Activated gamma-delta T cell treated with Interleukin-2 at 50 U/mL for 16 hours (primary cell): ENCODE results near the gene ARL13A.
"Not testable (repeated sequence)": the region's sequence is repeated elsewhere in the genome, so short reads cannot be mapped to it uniquely, and the experiment has no call there.

ENCODE experiments used
- DNase-seq: peaks from one replicate; pipeline ENCODE4 v3.0.0-alpha.2; 2020

The ARL13A gene

DNA sequence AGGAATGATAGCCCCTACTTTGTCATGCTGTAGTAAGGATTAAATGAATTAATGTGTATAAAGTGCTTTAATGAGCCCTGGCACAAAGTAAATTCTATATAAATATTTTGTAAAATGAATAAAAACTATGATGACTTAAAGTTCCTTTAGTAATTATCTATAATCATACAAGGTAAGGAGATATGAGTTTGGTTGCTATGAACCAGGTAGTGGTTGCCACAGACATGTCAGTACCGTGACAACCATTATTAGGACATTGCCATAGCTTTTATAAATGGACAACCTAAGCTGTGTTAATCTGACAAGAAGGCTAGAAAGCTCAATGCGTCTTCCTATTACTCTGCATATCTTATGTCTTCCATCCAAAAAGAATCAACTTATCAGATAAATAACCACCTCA, at the start of gene ARL13A:
Gene ARL13A, plus strand, starts transcription at position 301 of the 400 bp plus-strand sequence. CDS start 3,982 bp downstream, outside the sequence.
- DNase-seq: no peak

DNA sequence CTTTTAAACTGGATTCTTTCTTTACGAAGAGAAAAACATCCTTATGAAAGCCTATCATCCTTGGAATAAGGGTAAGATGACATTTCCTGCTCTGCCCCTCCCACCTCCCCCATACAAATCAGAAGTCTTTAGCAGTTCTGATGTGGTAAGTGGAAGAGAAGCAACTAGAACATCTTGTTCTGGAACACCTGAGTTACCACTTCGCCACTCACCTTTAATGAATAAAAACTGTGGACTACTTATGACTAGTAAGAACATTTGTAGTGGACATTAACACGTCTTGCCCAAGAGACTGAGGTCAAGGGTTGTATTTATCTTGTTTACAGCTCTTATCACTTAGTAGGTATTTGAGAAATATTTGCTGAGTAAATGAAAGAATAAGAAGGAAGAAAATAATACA, 45.1 kb upstream of the ARL13A start:
- no peak for DNase-seq

DNA sequence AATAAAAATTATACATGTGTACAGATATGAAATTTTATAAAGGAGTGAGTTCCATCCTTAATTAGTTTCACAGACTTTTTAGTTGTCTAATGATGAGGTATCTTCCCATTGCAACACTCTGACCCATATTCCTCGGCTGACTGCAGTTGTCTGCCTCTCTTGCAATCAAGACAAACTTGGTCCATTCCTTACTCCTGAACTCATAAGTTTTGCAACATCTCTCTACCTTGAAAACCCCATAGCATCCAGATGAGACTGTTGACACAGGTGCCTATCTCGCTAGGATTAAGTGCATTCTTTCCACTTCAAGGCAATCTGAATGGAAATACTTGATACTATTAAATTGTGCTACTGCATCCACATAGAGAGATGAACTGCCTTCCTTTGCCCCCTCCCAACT, 43.1 kb upstream of the ARL13A start:
- DNase-seq: no peak

DNA sequence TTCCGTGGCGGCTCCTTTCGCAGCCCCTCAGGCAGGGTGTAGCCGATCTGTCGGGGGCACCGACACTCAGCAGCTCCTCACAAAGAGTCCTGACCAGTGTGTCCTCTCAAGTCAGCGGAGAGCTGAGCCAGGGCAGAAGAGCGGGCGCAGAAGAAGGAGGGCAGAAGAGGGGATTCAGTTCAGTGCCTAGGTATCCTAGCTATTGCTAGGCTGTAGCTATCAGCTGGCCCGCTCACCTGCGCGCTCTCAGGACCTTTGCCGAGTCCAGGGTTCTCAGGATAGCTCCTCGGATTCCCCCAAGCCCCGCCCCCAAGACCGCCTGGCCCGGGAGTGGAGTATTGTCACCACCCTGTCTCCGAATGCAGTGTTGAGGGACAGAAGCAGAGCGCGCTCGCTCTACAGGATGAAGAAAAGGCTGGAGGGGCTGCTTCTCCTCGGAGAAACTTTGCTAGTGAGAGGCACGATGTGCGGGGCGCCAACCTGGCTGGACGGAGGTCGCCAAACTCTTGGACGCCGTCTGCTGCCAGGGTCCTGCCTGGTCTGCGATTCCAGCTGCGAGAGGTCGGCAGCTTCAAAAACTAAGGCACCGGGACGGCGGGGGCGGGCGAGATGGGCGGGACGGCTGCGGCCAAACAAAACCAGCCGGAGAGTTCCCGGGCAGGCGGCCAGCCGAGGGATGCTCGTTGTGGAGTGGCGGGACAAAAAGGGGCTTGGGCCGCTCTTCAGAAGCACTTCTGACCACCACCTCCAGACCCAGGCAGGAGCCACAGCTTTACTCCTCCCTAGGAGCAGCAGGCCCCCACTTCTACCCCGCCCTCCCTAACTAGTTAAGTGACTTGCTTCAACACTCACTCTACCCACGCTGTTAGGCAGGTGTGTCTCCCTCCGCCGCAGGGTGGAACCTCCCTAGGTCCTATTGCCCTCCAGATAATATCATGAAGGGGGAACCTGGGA, 40.6 kb upstream of the ARL13A start, which contains the start of gene XKRX:
Gene XKRX, minus strand, starts transcription at position 258 of the 954 bp plus-strand sequence. CDS start 613 bp downstream, outside the sequence.
- DNase-seq: peak; percentile 19

DNA sequence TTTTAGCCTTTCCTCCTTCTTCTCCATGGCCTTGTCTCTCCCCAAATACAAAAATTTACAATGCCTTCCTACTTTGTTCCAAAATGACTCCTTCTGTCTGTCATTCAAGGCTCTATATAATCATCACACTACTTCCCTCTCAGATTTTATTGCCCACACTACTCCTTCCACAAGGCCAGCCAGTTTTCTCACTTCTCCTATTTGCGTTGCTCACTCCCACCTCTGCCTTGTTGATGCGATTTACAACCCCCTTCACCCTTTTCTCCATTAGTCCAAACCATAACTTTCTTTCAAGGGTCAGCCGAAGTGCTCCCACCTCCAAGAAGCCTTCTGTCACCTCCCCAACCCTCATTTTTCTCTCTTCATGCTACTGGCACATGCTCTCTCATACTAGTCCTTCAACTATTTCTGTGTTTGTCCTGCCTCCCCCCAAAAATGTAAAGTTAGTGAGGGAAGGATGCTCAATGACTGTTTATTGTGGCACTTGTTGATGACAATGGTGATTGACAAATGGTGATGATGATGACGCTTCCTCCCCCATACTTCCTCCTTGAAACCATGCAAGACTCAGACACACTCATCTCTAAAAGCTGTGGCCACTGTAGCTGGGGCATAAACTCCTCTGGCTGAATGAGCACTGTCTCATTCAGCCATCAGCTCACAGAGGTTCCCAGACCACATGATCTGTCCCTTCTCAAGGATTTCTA, 38.1 kb upstream of the ARL13A start:
- no peak for DNase-seq

DNA sequence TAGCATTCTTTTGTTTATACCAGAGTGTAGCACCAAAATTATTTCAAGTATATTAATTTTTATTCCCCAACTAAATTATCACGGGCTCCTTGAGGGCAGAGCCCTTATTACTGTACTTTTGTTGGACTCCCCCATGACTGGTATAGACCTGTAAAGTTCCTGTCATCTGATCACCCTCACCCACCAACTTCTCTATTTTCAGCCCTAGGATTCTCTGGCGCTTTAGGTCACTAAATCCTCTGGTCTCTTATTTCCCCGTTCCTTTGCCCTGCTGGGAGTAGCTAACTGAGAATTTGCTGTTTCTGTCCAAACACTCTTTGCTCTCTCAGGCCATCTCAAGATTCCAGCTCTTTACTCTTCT, 37.6 kb upstream of the ARL13A start:
- no peak for DNase-seq

DNA sequence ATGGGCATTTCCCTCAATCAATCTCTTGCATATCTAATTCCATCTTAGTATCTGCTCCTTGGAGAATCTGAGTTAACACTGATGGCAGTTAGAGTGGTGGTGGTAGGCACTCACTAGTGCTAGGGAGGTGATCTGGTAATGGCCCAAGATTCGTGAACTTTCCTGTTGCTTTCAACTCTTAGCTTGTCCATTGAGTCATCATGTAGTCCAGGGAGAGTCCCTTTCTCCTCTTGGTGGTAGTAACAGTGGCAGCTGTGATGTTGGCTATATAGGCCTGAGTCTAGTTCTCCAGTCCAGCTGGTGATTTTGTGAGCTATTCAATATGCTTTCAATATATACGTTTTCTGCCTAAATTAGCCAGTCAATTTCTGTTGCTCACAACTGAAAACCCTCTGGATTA, 33.7 kb upstream of the ARL13A start:
- no peak for DNase-seq

DNA sequence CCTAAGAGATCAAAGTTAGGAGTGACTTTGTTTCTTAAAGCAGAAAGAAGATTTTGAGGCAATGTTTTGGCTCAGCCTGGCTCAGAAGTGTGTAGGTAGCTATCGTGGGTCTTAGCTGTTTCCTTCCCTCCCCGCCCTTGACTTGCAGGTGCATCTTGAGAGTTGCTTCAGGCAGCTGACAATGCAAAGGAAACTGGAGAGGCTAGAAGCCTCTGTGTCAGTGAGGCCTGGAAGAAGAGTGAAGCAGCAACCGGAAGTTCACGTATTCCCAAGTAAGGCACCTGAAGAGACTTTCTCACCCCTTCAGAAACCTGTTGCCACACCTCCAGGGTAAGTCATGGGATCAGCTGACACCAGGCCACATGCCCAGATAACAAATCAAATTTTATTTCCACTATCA, 30.2 kb upstream of the ARL13A start:
- DNase-seq: no peak

DNA sequence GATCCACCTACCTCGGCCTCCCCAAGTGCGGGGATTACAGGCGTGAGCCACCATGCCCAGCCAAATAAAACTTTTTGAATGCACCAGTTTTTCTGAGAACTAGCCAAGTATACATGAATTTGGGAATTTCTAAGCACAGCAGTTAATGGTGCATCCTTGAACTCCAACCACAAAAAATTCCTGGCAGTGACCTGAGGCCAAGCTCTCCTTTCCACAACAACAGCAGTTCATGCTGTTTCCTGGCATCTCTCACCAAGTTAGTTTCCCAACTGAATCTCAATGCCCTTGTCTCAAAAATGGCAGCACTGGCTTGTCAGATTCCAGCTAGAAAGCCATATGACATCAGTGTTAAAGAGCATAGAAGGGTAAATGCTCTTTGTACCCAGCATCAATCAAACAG, 24.9 kb upstream of the ARL13A start:
- DNase-seq: no peak

DNA sequence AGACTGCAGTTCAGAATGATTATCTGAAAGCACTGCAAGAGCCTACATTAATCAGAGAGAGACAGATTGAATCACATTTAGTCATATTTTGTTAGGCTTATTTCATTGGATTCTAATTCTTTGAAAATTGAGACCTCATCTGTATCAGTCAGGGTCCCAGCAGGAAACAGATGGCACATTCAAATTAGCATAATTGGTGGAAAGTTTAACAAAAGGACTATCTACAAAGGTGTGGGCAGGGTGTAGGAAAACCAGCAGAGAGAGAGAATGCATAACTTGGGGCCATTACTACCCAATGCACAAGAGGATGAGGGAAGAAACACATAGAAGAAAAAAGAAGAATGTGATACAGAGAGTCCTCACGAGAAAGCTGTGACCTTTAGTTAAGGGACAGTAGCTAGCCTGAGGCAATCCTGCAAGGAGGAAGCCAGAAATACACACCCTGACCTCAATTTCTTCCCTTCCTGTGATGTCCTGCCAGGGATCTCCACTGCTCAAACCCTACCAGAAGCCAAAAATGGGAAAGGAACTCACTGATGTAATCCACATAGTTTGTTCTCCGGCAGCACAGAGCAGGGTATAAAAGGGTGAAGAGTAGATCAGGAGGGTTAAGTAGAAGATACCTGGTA, 23.1 kb upstream of the ARL13A start:
- DNase-seq: no peak

DNA sequence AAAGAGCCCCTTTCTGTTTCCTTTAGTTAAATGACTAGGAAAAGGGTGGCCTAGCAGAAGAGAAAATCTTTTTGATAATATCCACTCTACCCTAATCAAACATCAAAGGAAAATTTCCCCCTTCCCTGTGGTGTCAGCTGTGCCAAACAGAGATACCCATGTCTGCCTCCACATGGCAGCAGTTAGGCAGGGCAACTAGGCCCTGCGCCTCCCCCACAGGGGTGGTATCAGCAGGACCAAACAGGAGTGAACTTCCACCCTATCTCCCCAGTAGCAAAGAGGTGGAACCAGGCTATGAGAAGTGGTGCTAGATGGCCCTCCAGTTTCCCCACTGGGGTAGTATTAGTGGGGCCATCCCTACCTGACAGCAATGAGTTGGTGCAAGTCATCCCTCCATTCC, 21.0 kb upstream of the ARL13A start:
- no peak for DNase-seq

DNA sequence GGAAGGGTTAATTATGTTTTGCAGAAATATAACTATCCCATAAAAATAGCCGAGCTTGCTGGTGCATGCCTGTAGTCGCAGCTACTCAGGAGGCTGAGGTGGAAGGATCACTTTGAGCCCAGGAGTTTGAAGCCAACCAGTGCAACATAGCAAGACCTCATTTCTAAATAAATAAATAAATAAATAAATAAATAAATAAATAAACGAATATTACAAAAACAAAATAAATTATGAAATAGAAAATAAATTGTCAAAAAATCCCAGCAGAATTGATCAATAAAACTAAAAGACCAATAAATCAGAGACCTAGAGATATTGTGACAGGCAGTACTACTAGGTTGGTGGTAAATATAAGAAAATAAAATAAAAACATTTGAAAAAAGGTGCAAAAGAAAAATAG, 6.7 kb upstream of the ARL13A start:
- no peak for DNase-seq

DNA sequence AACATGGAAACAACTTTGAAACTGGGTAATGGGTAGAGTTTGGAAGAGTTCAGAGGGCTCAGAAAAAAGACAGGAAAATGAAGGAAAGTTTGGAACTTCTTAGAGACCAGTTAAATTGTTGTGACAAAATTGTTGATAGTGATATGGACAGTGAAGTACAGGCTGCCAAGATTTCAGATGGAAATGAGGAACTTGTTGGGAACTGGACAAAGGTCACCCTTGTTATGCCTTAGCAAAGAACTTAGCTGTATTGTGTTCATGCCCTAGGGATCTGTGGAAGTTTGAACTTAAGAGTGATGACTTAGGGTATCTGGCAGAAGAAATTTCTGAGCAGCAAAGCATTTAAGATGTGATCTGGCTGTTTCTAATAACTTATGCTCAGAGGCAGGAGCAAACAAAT, 5.1 kb upstream of the ARL13A start:
- no peak for DNase-seq

DNA sequence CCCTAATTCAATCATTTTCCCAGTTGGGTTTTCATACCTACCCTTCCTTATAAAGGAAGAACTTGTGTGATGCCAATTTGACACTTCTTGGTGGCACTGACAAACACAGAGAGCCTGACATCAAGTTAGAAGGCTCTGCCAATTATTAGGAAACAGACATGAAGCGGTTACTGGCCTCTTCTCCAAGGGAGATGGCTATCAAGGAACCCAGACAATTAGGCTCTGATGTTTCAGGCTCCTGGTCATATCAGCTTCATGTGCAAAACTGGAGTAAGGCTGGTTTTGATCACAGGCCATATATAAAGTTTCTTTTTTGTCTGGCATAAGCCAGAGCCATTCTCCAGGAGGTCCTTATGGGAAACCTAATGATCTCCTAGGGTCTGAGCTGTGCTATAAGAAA, 428 bp downstream of the ARL13A start:
- DNase-seq: no peak

DNA sequence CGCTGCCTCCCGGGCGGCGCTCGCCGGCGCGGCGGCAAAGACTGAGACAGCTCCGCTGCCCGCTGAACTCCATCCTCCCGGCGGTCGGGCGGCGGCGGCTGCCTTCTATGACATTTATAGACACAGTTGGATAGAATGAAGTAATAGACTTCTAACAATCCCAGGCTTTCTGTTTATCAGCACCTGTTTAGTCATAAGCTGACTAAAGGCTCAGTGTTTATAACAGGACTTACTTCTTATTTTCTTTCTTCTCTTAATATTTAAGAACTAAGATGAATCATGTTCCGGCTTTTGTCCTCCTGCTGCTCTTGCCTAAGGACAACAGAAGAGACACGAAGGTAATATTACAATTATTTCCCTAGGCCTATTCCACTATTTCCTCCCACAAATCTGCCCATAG, 3.9 kb downstream of the ARL13A start:
- DNase-seq: no peak

DNA sequence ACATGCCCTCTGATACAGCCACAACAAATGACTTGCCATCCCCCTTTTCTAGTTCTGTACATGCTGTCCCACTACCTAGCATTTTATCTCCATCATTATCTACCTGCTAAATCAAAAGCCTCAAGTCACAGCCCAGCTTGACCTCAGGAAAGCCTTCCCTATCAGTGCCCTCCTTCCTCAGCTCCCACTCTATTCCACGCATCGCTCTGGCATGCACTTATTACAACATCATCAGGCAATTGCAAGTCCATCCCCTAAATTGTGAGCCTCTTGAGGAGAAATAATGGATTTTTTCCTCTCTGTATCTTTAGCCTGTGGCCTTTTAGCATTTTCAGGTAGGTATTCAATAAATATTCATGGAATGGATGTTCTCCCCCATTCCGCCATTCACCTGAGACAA, 5.7 kb downstream of the ARL13A start:
- no peak for DNase-seq

DNA sequence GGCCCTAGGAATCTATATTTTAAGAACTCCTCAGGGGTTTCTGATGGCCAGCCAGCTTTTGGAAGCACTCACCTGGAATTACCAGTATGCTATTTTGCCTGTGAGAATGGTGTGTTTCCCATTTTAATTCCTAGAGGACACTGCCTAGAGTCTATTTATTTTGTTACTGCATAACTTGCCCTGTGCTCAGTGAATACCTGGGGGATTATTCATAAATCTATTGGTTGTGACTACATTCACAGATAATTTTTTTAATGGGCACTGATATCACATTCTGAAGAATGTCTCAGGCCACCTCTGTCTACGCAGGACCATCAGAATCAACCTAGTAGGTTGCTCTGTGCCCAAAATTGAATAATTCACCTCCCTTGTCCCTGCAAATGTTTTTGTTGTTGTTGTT, 6.7 kb downstream of the ARL13A start:
- no peak for DNase-seq

DNA sequence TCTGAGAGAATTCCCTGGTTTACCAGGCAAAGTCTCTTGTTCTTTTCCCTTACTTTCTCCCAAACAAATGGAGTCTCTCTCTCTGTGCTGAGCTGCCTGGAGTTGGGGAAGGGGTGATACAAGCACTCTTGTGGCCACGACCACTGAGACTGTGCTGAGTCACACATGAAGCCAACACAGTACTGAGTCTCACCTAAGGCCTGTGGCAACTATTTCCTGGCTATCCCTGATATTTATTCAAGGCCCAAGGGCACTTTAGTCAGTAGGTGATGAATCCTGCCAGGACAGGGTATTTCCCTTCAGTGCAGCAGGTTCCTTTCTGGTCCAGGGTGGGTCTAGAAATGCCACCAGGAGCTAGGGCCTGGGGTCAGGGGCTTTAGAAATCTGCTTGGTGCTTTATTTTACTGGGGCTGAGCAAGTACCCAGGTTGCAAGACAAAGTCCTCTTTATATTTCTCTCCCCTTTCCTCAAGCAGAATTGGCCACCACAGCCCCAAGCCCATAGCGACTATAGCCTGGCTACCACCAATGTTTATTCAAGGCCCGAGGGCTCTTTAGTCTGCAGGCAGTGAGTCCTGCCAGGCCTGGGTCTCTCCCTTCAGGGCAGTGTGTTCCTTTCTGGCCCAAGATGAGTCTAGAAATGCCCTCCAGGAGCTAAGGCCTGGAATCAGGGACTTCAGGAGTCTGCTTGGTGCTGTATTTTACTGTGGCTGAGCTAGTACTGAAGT, 10.5 kb downstream of the ARL13A start:
- no peak for DNase-seq

DNA sequence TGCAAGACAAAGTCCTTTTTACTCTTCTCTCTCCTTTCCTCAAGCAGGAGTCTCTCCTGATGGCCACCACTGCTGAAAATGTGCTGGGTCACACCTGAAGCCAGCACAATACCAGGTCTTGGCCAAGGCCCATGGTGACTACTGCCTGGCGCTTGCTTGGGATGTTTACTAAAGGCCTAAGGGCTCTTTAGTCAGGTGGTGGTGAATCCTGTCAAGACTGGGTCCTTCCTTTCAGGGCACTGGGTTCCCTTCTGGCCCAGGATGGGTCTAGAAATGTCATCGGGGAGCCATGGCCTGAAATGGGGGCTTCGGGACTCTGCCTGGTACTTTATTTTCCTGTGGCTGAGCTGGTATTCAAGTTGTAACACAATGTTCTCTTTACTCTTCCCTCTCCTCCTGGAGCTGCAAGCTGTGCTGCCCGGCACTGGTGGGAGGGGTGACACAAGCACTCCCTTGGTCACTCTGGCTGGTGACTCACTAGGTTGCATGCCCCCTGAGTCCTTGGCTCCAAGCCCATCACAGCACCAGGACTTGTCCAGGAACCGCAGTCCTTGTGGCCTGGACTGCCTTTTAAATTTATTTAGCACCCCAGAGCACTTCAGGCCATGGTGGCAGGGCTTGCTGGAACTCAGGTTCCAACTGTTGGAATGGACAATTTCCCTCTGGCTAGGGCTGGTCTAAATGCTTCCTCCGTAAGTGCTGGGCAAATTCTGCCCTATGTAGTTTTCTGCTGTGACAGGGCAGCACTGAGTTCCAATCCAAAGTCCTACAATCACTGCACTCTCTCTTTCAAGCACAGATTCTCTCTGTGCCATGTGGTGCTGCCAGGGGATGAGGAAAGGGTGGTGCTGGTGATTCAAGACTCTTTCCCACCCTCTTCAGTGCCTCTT, 11.3 kb downstream of the ARL13A start:
- DNase-seq: no peak

DNA sequence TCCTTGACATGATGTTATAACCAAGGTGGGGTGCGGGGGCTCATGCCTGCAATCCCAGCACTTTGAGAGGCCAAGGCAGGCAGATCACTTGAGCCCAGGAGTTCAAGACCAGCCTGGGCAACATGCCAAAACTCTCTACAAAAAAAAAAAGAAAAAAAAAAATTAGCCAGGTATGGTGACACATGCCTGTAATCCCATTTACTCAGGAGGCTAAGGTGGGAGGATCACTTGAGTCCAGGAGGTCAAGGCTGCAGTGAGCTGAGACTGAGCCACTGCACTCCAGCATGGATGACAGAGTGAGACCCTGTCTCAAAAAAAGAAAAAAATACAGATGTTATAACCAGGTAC, 12.0 kb downstream of the ARL13A start:
- not testable (repeated sequence) for DNase-seq

DNA sequence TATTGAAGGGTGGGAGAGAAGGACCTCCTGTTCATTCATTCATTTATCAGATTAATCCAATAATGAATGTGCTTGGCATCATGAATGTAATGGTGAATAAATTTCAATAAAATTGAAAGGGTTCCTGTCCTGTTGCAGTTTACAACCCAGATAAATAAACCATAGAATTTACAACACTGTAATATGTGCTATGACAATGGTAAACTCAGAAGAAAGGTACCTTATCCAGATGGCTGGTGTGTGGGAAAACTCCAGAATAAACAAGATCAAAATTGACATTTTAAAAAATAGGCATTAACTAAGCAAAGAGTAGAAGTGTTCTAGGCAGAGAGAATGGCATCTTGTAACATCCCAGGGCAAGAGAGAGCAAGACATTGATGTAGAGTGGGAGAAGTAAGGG, 15.3 kb downstream of the ARL13A start:
- no peak for DNase-seq

DNA sequence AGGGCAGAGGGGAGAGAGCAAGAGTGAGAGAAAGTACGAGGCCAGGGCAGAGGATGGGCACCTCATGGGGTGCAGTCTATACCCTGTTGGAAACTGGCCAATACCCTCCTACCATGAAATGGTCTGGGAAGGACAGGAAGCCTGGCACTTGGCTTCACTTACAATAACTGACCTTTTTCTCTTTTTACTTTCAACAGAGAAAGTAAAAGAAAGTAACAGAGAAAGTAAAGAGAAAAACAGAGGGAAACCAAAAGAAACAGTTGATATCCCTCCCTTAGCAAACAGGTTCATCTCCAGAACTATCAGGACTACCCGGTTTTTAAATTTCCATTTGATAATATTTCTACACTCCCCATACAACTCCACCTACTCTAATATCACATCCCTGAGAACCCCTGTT, 20.6 kb downstream of the ARL13A start:
- DNase-seq: no peak
